ENCODE results near the gene HEATR3.

DNA sequence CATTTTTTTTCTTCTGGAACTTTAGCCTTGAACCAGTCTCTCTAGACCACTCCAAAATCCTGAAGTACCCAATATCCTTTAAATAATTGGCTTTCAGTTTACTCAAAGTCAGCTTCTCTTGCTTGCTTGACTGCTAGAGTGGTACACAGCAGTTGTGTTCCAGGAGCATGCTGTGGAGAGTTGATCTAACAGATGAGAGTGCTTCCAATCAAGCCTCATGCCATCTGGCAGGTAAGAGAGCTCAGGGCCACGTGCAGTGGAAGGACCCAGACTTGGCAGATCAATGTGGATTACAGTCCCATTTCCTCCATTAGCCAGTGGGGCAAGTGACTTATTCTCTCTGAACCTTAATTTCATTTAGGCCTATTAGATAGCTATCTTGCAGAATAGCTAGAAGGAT, 25.1 kb upstream of the HEATR3 start:
- TF ChIP-seq, protein P1, sequence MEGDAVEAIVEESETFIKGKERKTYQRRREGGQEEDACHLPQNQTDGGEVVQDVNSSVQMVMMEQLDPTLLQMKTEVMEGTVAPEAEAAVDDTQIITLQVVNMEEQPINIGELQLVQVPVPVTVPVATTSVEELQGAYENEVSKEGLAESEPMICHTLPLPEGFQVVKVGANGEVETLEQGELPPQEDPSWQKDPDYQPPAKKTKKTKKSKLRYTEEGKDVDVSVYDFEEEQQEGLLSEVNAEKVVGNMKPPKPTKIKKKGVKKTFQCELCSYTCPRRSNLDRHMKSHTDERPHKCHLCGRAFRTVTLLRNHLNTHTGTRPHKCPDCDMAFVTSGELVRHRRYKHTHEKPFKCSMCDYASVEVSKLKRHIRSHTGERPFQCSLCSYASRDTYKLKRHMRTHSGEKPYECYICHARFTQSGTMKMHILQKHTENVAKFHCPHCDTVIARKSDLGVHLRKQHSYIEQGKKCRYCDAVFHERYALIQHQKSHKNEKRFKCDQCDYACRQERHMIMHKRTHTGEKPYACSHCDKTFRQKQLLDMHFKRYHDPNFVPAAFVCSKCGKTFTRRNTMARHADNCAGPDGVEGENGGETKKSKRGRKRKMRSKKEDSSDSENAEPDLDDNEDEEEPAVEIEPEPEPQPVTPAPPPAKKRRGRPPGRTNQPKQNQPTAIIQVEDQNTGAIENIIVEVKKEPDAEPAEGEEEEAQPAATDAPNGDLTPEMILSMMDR (conservative IDR thresholded peaks at IDR 0.05 in 1 of 2, IDR thresholded peaks at IDR 0.05 in 1 of 2; ENCODE audit: low read depth in 1 of 2, low read length in 2 of 2): no peak
- TF ChIP-seq EZH2 (IDR thresholded peaks at IDR 0.05; ENCODE audit: low read length, missing control alignments): no peak
